Aorta (tissue), 5 donors: Measurements from ENCODE around the gene FLT3. TPM values are rescaled to one million over a fixed set of nuclear protein-coding genes. Genes with fewer than 3 reads are reported as not detected.

Experiments
- ATAC-seq: fragments of 200-7000 bp; cut with Tn5 transposase; one replicate; pipeline ENCODE4 v1.9.1; 2022; ENCODE audit warnings: moderate library complexity; ENCODE audit not compliant: low FRiP score
- DNase-seq, 2 donors: peaks; one replicate each; pipeline ENCODE4 v3.0.0-alpha.2; 2020
- H3K27ac ChIP-seq, 2 donors: one replicate each; pipeline ENCODE4 v1.5.1; 2013; ENCODE audit warnings: low read length in 2 of 2, mild to moderate bottlenecking in 2 of 2, moderate library complexity in 2 of 2, control low read depth in 1 of 2, inconsistent platforms in 1 of 2, low read depth in 1 of 2
- H3K27me3 ChIP-seq, 2 donors: one replicate each; pipeline ENCODE4 v1.6.1; 2013; ENCODE audit warnings: control low read depth in 1 of 2, low read length in 1 of 2, mild to moderate bottlenecking in 1 of 2, moderate library complexity in 1 of 2; ENCODE audit not compliant: insufficient read depth in 2 of 2, control insufficient read depth in 1 of 2
- H3K36me3 ChIP-seq, 2 donors: one replicate each; pipeline ENCODE4 v1.6.1; 2013; ENCODE audit warnings: control low read depth in 1 of 2, low read length in 1 of 2, mild to moderate bottlenecking in 1 of 2; ENCODE audit not compliant: insufficient read depth in 2 of 2, control insufficient read depth in 1 of 2
- H3K4me1 ChIP-seq, 2 donors: one replicate each; pipeline ENCODE4 v1.6.1; 2013; ENCODE audit warnings: low read length in 2 of 2, control low read depth in 1 of 2, mild to moderate bottlenecking in 1 of 2, moderate library complexity in 1 of 2; ENCODE audit not compliant: insufficient read depth in 2 of 2, control insufficient read depth in 1 of 2
- H3K4me3 ChIP-seq, 2 donors: one replicate each; pipeline ENCODE4 v1.5.1; 2013; ENCODE audit warnings: low read length in 2 of 2, control low read depth in 1 of 2, mild to moderate bottlenecking in 1 of 2
- H3K9me3 ChIP-seq: one replicate; pipeline ENCODE4 v1.6.1; 2013; ENCODE audit warnings: mild to moderate bottlenecking, low read length; ENCODE audit not compliant: control insufficient read depth
- WGBS, 2 donors: extraction: QIAGEN DNeasy Blood & Tissue Kit; methylation state at CpG; one replicate each; pipeline ENCODE4 v1.1.7; 2013; 5-methylcytosine and 5-hydroxymethylcytosine counted together
- intact Hi-C, 2 donors: fragments of 100-400 bp; cut with DNase I; formaldehyde crosslinking; loops; one replicate each; pipeline versions ENCODE4 v1.14.2 to v1.15.0; 2022
- polyA plus RNA-seq, 2 donors: library from polyadenylated mRNA; stranded (reverse); fragments of 200-250 nt; gene quantifications; one replicate each; pipeline ENCODE4 v1.2.3, GENCODE V29; 2013
- total RNA-seq, 2 donors: library from RNA; stranded (reverse); fragmentation: NEBNext Ultra II Directional; extraction: Animal tissue kit (Norgen Biotek cat#: 25700); gene quantifications; one replicate each; pipeline ENCODE4 v1.2.1, GENCODE V29; 2021
- donor health status: healthy with polysubstance abuse.
- donor health status: Bipolar disorder and iron deficiency.
- donor health status: DM: no; HTN: no; CAD: no.
- donor health status: DM: no; HTN: no; CAD: no.
- donor health status: DM: yes; HTN: yes; CAD: no.

Gene FLT3
- total and polyA plus RNA-seq, 4 donors = 0.13 to 0.52 (median 0.40) TPM

GRCh38 chr13:28052945-28053344 is 47.4 kb downstream of the FLT3 start:
- Histone ChIP-seq H3K27me3 (no peaks in the 10 kb centered on the region), H3K4me1 (no peaks in the 10 kb centered on the region), H3K9me3 (no peaks in the 10 kb centered on the region), H3K4me3 (no peak overlapping the region), H3K27ac (no peak overlapping the region), H3K36me3 (no peaks in the 10 kb centered on the region)
- ATAC-seq (no peak), DNase-seq (no peak)
- intact Hi-C loops = no loop called here

GRCh38 chr13:28049880-28050875 is 50.2 kb downstream of the FLT3 start:
- Histone ChIP-seq H3K4me3 (no peak overlapping the region), H3K9me3 (no peaks in the 10 kb centered on the region), H3K36me3 (no peaks in the 10 kb centered on the region), H3K27me3 (no peaks in the 10 kb centered on the region), H3K4me1 (no peaks in the 10 kb centered on the region), H3K27ac (no peak overlapping the region)
- DNase-seq (no peak), ATAC-seq (no peak)
- WGBS, 2 donors = 32 to 37% methylated on average over 7 of the region's 7 CpGs
- intact Hi-C loops = no loop called here

GRCh38 chr13:28049215-28049614 is 51.2 kb downstream of the FLT3 start:
- 26 to 33% methylated on average over 5 of the region's 5 CpGs for WGBS, 2 donors
- no peaks in the 10 kb centered on the region for H3K4me1 ChIP-seq
- intact Hi-C loops = no loop called here
- no peak for ATAC-seq
- no peak overlapping the region for H3K27ac ChIP-seq
- H3K36me3 ChIP-seq = no peaks in the 10 kb centered on the region
- H3K27me3 ChIP-seq = no peaks in the 10 kb centered on the region
- H3K4me3 ChIP-seq = no peak overlapping the region
- DNase-seq = no peak
- H3K9me3 ChIP-seq = no peaks in the 10 kb centered on the region

GRCh38 chr13:28048768-28049167 is 51.6 kb downstream of the FLT3 start:
- intact Hi-C loops = no loop called here
- 81 to 82% methylated on average over 6 of the region's 6 CpGs for WGBS, 2 donors
- no peaks in the 10 kb centered on the region for H3K4me1 ChIP-seq
- H3K27me3 ChIP-seq = no peaks in the 10 kb centered on the region
- no peak overlapping the region for H3K4me3 ChIP-seq
- ATAC-seq (no peak), DNase-seq (no peak)
- no peaks in the 10 kb centered on the region for H3K9me3 ChIP-seq
- no peak overlapping the region for H3K27ac ChIP-seq
- H3K36me3 ChIP-seq = no peaks in the 10 kb centered on the region

GRCh38 chr13:28047757-28048388 is 52.5 kb downstream of the FLT3 start:
- Histone ChIP-seq H3K36me3 (no peaks in the 10 kb centered on the region), H3K4me3 (no peak overlapping the region), H3K4me1 (no peaks in the 10 kb centered on the region), H3K27ac (no peak overlapping the region), H3K9me3 (no peaks in the 10 kb centered on the region), H3K27me3 (no peaks in the 10 kb centered on the region)
- intact Hi-C loops = no loop called here
- ATAC-seq (no peak), DNase-seq (no peak)
- WGBS, 2 donors = 69 to 70% methylated on average over 7 of the region's 7 CpGs

GRCh38 chr13:28046981-28047380 is 53.4 kb downstream of the FLT3 start:
- ATAC-seq = no peak
- Histone ChIP-seq H3K36me3 (no peaks in the 10 kb centered on the region), H3K9me3 (no peaks in the 10 kb centered on the region), H3K27me3 (no peaks in the 10 kb centered on the region), H3K27ac (no peak overlapping the region), H3K4me3 (no peak overlapping the region), H3K4me1 (no peaks in the 10 kb centered on the region)
- intact Hi-C loops = no loop called here
- DNase-seq = no peak
- WGBS, 2 donors = 53 to 57% methylated on average over 4 of the region's 4 CpGs

GRCh38 chr13:28045861-28046260 is 54.5 kb downstream of the FLT3 start:
- no peak for ATAC-seq
- peaks cover 3% of the 10 kb centered on the region for H3K9me3 ChIP-seq
- no peak for DNase-seq
- intact Hi-C loops = no loop called here
- no peak overlapping the region for H3K27ac ChIP-seq
- no peaks in the 10 kb centered on the region for H3K4me1 ChIP-seq
- no peak overlapping the region for H3K4me3 ChIP-seq
- no peaks in the 10 kb centered on the region for H3K36me3 ChIP-seq
- WGBS, 2 donors = 33 to 38% methylated on average over 3 of the region's 3 CpGs
- no peaks in the 10 kb centered on the region for H3K27me3 ChIP-seq

- Histone ChIP-seq H3K27ac (no peak overlapping the region), H3K4me3 (no peak overlapping the region), H3K9me3 (peaks cover 3% of the 10 kb centered on the region), H3K27me3 (no peaks in the 10 kb centered on the region), H3K4me1 (no peaks in the 10 kb centered on the region), H3K36me3 (no peaks in the 10 kb centered on the region)
- ATAC-seq (no peak), DNase-seq (no peak)
- intact Hi-C loops = no loop called here
- WGBS, 2 donors = 85 to 87% methylated on average over 2 of the region's 2 CpGs
Measured at GRCh38 chr13:28044608-28045007, 55.8 kb downstream of the FLT3 start.

- WGBS, 2 donors = 83 to 87% methylated on average over 4 of the region's 4 CpGs
- no peak for DNase-seq
- Histone ChIP-seq H3K36me3 (no peaks in the 10 kb centered on the region), H3K9me3 (peaks cover 3% of the 10 kb centered on the region), H3K4me3 (no peak overlapping the region), H3K4me1 (no peaks in the 10 kb centered on the region), H3K27ac (no peak overlapping the region), H3K27me3 (no peaks in the 10 kb centered on the region)
- ATAC-seq = no peak
- intact Hi-C loops = no loop called here
Measured at GRCh38 chr13:28043224-28043623, 57.2 kb downstream of the FLT3 start.
